Measurements from ENCODE around the gene FBLN2.

FBLN2 gene

DNA sequence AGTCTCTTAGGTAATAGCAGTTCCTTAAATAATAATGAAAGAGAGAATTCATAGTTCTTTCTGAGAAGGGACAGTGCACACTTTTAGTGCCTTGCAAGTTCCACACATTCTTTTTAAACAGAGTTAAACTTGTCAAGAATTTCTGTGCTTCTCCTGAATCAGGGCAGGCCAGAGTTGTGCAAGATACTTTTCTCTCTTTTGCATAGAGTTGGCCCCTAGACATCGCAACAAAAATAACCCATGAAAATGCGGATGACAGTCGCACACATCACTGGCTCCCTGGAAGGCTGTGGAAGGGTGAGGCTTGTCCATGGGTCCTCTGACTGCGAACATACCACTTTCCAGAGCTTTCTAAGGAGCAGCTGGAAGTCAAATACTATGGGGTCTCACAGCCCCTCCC, 40.1 kb downstream of the FBLN2 start:
- no peak for DNase-seq (ENCODE audit: low read depth)
- TF ChIP-seq, protein P1, sequence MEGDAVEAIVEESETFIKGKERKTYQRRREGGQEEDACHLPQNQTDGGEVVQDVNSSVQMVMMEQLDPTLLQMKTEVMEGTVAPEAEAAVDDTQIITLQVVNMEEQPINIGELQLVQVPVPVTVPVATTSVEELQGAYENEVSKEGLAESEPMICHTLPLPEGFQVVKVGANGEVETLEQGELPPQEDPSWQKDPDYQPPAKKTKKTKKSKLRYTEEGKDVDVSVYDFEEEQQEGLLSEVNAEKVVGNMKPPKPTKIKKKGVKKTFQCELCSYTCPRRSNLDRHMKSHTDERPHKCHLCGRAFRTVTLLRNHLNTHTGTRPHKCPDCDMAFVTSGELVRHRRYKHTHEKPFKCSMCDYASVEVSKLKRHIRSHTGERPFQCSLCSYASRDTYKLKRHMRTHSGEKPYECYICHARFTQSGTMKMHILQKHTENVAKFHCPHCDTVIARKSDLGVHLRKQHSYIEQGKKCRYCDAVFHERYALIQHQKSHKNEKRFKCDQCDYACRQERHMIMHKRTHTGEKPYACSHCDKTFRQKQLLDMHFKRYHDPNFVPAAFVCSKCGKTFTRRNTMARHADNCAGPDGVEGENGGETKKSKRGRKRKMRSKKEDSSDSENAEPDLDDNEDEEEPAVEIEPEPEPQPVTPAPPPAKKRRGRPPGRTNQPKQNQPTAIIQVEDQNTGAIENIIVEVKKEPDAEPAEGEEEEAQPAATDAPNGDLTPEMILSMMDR (IDR thresholded peaks at IDR 0.05; ENCODE audit: insufficient read depth, low read depth, low read length, missing control alignments) = no peak
- H3K4me3 ChIP-seq (ENCODE audit: low read depth, low read length) = no peak overlapping the region

DNA sequence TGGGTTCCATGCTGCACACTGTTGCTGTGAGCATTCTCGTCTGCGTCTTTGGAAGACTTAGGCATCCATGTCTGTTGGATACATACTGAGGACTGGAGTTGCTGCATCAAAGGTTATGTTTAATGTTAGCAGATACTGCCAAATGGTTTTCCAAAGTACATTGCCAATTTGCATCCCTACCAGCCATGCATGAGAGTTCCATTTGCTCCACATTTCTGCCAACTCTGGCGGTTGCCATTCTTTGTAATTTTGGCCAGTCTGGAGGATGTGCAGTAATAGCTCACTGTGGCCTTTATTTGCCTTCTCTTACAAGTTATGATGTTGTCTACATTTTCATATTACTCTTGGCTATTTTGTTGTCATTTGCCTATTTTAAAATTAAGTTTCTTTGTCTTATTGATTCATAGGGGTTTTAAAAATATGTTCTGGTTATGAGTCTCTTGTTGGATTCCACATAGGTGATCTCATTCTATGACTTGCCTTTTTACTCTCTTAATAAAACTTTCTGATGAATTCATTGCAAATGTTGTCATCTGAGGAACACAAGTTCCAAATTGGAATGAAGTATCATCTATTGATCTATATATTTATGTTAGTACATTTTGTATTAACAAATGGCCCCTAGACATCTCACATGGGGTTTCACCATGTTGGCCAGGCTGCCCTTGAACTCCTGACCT, 42.1 kb downstream of the FBLN2 start:
- TF ChIP-seq, protein P1 (IDR thresholded peaks at IDR 0.05; ENCODE audit: insufficient read depth, low read depth, low read length, missing control alignments) = no peak
- DNase-seq (ENCODE audit: low read depth) = no peak
- H3K4me3 ChIP-seq (ENCODE audit: low read depth, low read length) = no peak overlapping the region

DNA sequence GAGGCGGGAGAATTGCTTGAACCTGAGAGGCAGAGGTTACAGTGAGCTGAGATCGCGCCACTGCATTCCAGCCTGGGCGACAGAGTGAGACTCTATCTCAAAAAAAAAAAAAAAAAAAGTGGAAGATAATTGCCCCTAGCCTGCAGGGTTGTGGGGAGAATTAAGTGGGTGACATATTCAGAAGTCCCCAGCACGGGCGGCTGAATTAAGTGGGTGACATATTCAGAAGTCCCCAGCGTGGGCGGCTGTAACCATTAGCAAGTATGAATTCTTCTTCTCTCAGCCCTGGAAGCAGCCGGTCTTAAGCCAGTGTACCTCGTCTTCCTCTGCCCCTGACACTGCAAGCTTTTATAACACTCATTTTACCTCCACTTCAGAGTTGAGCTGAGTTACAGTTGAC, 44.7 kb downstream of the FBLN2 start:
- no peak for DNase-seq (ENCODE audit: low read depth)
- H3K4me3 ChIP-seq (ENCODE audit: low read depth, low read length) = no peak overlapping the region
- TF ChIP-seq, protein P1 (IDR thresholded peaks at IDR 0.05; ENCODE audit: insufficient read depth, low read depth, low read length, missing control alignments) = no peak

DNA sequence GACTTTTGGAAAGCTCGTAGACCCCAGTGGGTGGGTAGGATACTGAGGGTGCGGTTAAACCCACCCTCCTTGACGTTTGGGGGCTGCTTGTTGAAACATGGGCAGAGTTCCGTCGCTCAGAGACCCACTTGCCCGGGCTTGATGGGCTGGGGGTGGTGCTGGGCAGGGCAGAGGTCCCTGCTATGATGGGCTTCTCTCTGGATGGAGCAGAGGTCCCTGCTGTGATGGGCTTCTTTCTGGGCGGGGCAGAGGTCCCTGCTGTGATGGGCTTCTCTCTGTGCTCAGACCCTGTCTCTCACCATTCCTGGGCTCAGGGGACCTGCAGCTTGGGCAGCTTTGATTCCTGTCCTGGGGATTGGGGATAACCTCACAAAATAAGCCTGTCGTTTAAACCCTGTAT, 45.2 kb downstream of the FBLN2 start:
- no peak overlapping the region for H3K4me3 ChIP-seq (ENCODE audit: low read depth, low read length)
- TF ChIP-seq, protein P1 (IDR thresholded peaks at IDR 0.05; ENCODE audit: insufficient read depth, low read depth, low read length, missing control alignments) = no peak
- no peak for DNase-seq (ENCODE audit: low read depth)

DNA sequence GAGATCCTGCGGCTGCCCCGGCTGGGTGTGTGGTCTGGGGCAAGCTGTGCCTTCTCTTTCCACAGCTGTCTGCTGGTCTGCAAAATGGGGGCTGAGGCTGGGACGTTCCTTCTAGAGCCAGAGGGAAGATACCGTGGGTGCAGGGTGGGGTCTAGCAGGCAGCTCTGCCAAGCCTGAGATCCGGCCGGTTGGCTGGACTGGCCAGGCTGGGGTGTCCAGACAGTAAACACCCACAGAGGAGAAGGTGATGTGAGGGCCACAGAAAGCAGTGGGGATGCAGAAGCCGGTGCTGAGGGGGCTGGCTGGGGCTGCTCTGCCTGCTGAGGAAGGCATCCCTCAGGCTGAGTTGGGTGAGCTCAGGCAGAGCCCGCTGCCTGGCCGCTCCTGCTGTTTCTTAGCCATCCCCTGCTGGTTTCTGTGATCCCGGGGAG, 46.1 kb downstream of the FBLN2 start:
- no peak overlapping the region for H3K4me3 ChIP-seq (ENCODE audit: low read depth, low read length)
- DNase-seq (ENCODE audit: low read depth) = no peak
- TF ChIP-seq, protein P1 (IDR thresholded peaks at IDR 0.05; ENCODE audit: insufficient read depth, low read depth, low read length, missing control alignments) = no peak

DNA sequence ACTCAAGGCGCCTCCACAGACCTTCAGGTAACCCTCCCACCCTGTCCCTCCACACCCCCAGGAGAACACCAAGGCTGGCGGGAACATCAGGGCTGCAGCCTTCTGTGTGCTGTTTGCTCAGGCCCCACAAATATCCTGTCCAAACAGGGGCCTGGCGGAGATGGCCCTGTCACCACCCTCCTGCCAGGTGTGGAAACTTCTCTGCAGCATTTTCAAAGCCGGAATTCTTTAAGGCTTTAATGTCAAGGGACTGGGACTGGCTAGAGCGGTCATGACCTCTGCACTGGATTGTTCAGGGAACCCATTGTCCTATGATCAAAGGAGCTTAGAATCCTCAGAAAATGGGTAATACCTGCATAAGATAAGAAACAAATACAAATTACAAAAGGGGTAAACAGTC, 46.6 kb downstream of the FBLN2 start:
- TF ChIP-seq, protein P1 (IDR thresholded peaks at IDR 0.05; ENCODE audit: insufficient read depth, low read depth, low read length, missing control alignments) = no peak
- no peak overlapping the region for H3K4me3 ChIP-seq (ENCODE audit: low read depth, low read length)
- DNase-seq (ENCODE audit: low read depth) = no peak
